Activated CD8-positive, alpha-beta T cell treated with anti-CD3 and anti-CD28 coated beads, Interleukin-2, amount 10 ng/mL, durations not matched to agents 7 days and 5 days (primary cell): ENCODE measurements around the gene DHX35. TPM values are rescaled to one million over a fixed set of nuclear protein-coding genes. Genes with fewer than 3 reads are reported as not detected.

Experiments
- ATAC-seq: fragments of 150-1000 bp; cut with Tn5 transposase; one replicate; pipeline ENCODE4 v1.10.0; 2021; ENCODE audit warnings: moderate library complexity
- CTCF ChIA-PET: fragments of 350-600 bp; sonication (Branson Sonifier 250); formaldehyde crosslinking; loops from one replicate; lab custom pipeline; 2021; ENCODE audit warnings: antibody characterized with exemption; lab: Charles Lee
- POLR2A ChIA-PET: fragments of 350-600 bp; sonication (Branson Sonifier 250); formaldehyde crosslinking; loops from one replicate; lab custom pipeline; 2021; ENCODE audit warnings: antibody characterized with exemption; lab: Charles Lee
- DNase-seq: peaks from one replicate; pipeline ENCODE4 v3.0.0-alpha.2; 2020
- H3K27ac Mint-ChIP-seq: one replicate; pipeline ENCODE4 v1.8.0; 2021; ENCODE audit warnings: mild to moderate bottlenecking, mixed read lengths
- H3K27me3 Mint-ChIP-seq: one replicate; pipeline ENCODE4 v1.8.0; 2021; ENCODE audit warnings: low read depth, mixed read lengths
- H3K36me3 Mint-ChIP-seq: one replicate; pipeline ENCODE4 v1.8.0; 2021; ENCODE audit warnings: low read depth, mixed read lengths
- H3K4me1 Mint-ChIP-seq: one replicate; pipeline ENCODE4 v1.8.0; 2021; ENCODE audit warnings: low read depth, mixed read lengths
- H3K4me3 Mint-ChIP-seq: one replicate; pipeline ENCODE4 v1.8.0; 2021; ENCODE audit warnings: mild to moderate bottlenecking, mixed read lengths
- H3K9me3 Mint-ChIP-seq: one replicate; pipeline ENCODE4 v1.8.0; 2022; ENCODE audit warnings: mixed read lengths; ENCODE audit not compliant: insufficient read depth
- total RNA-seq, 2 experiments: library from RNA; stranded (reverse); gene quantifications; one replicate each; pipeline ENCODE4 v1.2.3, GENCODE V29; 2021

The DHX35 gene, protein sequence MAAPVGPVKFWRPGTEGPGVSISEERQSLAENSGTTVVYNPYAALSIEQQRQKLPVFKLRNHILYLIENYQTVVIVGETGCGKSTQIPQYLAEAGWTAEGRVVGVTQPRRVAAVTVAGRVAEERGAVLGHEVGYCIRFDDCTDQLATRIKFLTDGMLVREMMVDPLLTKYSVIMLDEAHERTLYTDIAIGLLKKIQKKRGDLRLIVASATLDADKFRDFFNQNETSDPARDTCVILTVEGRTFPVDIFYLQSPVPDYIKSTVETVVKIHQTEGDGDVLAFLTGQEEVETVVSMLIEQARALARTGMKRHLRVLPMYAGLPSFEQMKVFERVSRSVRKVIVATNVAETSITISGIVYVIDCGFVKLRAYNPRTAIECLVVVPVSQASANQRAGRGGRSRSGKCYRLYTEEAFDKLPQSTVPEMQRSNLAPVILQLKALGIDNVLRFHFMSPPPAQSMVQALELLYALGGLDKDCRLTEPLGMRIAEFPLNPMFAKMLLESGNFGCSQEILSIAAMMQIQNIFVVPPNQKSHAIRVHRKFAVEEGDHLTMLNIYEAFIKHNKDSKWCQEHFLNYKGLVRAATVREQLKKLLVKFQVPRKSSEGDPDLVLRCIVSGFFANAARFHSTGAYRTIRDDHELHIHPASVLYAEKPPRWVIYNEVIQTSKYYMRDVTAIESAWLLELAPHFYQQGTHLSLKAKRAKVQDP
- total RNA-seq, result 10 to 100 TPM; 10.8 to 11.1 TPM

DNA sequence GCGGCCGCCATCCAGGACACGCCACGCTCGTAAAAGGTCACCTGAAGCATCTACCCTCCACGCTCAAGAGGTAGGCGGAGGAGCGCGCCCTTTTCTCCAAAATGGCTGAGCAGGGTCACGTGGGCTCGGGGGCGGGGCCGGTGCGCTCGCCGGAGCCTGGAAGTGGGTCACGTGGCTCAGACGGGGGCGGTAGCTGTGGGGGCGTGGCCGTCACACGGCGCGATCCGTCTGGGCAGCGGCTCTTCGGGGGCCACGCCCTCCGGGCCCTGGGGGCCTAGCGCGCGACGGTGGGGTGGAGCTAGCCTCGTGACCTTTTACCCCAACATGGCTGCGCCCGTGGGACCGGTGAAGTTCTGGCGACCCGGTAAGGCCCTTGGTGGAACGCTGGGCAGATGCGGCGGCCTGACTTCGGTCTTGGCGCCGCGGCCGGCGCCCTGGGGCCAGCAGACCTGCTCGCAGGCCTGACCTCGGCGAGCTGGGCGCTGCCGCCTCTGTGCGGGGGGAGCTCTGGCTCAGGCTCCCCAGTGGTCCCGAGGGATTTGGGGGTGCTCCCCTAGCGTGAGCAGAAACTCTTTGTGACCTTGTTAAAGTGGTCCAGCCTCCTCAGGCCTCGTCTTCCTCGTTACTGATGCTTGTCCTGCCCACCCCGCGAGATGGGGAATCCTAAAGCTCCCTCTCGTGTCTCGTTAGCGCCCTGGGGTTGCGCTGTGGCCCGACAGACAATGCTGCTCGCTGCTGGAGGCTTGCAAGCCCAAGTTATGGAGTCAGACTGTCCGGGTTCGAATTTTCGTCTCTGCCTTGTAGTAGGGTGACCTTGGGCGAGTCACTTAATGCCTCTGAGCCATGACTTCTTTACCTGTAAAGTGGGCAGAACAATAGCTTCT, at the start of gene DHX35:
TSS of gene DHX35 (plus strand) at position 301 of the 884 bp plus-strand sequence. CDS start at position 325, 24 bp downstream.
- Mint-ChIP-seq H3K4me3 (peak within 1 kb of the TSS; percentile 92), H3K9me3 (no peaks in the 10 kb centered on the region), H3K4me1 (peaks cover 28% of the 10 kb centered on the region), H3K27me3 (no peaks in the 10 kb centered on the region), H3K27ac (peak within 1 kb of the TSS; percentile 96), H3K36me3 (peaks cover 6% of the 10 kb centered on the region)
- peak; percentile 100 for ATAC-seq
- ChIA-PET POLR2A (interaction anchor here (0.6 to 3.0 kb wide), 26 partner anchors 9 to 529 kb away, joined by 3 to 25 read pairs (median 4); partner anchors contain the start of genes FAM83D and SNHG17), CTCF (interaction anchor here (0.7 to 4.0 kb wide), 27 partner anchors 9 to 212 kb away, joined by 3 to 42 read pairs (median 5); partner anchors contain the start of gene FAM83D)
- peak; percentile 99 for DNase-seq

DNA sequence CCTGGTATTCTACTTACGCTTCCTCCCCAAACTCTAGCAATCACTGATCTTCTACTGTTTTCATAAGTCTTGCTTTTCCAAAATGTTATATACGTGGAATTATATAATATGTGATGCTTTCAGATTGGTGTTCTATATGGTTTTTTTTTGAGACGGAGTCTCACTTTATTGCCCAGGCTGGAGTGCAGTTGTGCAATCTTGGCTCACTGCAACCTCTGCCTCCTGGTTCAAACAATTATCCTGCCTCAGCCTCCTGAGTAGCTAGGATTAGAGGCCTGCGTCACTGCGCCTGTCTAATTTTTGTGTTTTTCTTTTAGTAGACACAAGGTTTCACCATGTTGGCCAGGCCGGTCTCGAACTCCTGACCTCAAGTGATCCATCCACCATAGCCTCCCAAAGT, 46.8 kb upstream of the DHX35 start:
- POLR2A ChIA-PET, result no interaction called here
- CTCF ChIA-PET, result no interaction called here
- no peak for ATAC-seq
- Mint-ChIP-seq H3K27me3 (no peaks in the 10 kb centered on the region), H3K4me3 (no peak overlapping the region), H3K9me3 (no peaks in the 10 kb centered on the region), H3K4me1 (no peaks in the 10 kb centered on the region), H3K36me3 (peaks cover 46% of the 10 kb centered on the region), H3K27ac (no peak overlapping the region)
- no peak for DNase-seq

DNA sequence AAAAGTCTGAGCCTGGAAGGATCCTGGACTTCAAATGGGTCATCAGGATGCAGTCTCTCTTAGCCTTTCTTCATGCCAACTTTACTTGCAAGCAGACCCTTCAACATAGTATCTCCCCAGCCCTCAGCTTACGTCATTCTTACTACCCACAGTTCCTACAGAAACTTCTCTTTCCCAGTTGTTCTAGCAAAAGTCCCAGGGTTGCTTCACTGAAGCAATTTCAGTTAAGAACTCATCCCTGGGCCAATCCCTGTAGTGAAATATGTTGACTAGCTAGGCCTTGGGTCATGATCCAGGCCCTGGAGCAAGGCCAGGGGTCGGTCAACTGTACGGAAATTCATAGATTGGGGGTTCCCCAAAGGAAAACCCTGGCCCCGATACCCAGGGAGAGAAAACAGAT, 44.5 kb upstream of the DHX35 start:
- no peaks in the 10 kb centered on the region for H3K27me3 Mint-ChIP-seq
- H3K27ac Mint-ChIP-seq, result no peak overlapping the region
- ChIA-PET POLR2A (interaction anchor here (1.0 kb wide), 1 partner anchor 25 kb away, joined by 4 read pairs; no protein-coding TSS in a partner anchor), CTCF (interaction anchor here (1.1 to 1.8 kb wide), 2 partner anchors 9 to 45 kb away, joined by 4 to 5 read pairs; partner anchors contain the start of genes DHX35 and FAM83D)
- H3K9me3 Mint-ChIP-seq, result no peaks in the 10 kb centered on the region
- no peaks in the 10 kb centered on the region for H3K4me1 Mint-ChIP-seq
- DNase-seq (no peak), ATAC-seq (no peak)
- H3K36me3 Mint-ChIP-seq, result peaks cover 44% of the 10 kb centered on the region
- no peak overlapping the region for H3K4me3 Mint-ChIP-seq

DNA sequence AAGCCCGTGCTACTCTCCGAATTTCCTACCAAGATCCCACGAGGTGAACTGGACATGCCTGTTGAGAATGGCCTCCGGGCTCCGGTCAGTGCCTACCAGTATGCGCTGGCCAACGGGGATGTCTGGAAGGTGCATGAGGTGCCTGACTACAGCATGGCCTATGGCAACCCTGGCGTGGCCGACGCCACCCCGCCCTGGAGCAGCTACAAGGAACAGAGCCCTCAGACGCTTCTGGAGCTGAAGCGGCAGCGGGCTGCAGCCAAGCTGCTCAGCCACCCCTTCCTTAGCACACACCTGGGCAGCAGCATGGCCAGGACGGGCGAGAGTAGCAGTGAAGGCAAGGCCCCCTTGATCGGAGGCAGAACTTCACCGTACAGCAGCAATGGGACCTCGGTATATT, 44.0 kb upstream of the DHX35 start:
- no peak for DNase-seq
- Mint-ChIP-seq H3K9me3 (no peaks in the 10 kb centered on the region), H3K27ac (no peak overlapping the region), H3K4me1 (no peaks in the 10 kb centered on the region), H3K4me3 (no peak overlapping the region), H3K27me3 (no peaks in the 10 kb centered on the region), H3K36me3 (peaks cover 44% of the 10 kb centered on the region)
- ChIA-PET CTCF (interaction anchor here (1.8 kb wide), 1 partner anchor 45 kb away, joined by 4 read pairs; the partner anchor contains the start of gene DHX35), POLR2A (interaction anchor here (1.0 to 1.1 kb wide), 2 partner anchors 25 to 111 kb away, joined by 3 to 4 read pairs; no protein-coding TSS in a partner anchor)
- no peak for ATAC-seq

DNA sequence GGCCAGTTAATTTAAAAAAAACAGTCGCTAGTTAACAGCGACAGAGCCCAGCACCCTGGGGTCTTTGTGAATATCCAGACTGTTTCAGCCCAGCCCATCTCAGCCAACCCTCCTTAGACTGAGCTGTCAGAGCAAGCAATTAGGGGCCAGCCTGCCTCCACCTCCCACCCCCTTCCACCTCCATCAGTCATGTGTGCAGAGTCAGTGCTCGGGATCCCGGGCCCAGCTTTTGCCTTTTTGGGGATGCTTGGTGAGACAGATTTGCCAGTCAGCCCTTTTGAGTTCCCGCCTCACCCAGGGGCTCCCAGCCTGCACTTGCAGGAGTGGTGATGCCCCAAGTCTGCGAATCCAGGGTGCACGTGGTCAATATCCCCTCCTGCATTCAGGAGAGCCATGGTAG, 42.5 kb upstream of the DHX35 start:
- Mint-ChIP-seq H3K9me3 (no peaks in the 10 kb centered on the region), H3K4me1 (no peaks in the 10 kb centered on the region), H3K27me3 (no peaks in the 10 kb centered on the region), H3K27ac (no peak overlapping the region), H3K4me3 (no peak overlapping the region), H3K36me3 (peaks cover 41% of the 10 kb centered on the region)
- DNase-seq (no peak), ATAC-seq (no peak)
- CTCF ChIA-PET, result interaction anchor here (1.3 kb wide), 1 partner anchor 130 kb away, joined by 4 read pairs; no protein-coding TSS in a partner anchor
- POLR2A ChIA-PET, result interaction anchor here (0.6 kb wide), 1 partner anchor 172 kb away, joined by 3 read pairs; no protein-coding TSS in a partner anchor

DNA sequence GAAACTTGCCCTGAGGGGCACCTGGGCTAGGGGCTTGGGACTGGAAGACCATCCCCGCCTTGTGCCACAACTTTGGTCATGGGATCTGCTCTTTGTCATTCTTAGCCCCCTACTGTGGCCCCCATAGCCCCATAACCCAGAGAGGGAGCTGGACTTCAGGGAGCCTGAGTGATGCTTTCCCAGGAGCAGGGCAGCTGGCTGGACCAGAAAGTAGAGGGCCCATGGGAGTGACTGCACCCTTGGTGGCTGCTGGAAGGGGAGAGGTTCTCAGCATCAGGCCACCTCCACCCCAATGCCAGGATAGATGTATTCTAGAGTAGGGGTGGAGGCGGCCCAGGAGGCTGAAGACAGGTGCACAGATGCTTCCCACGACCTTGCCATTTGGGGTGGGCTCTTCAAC, 41.7 kb upstream of the DHX35 start:
- H3K36me3 Mint-ChIP-seq, result peaks cover 40% of the 10 kb centered on the region
- no peaks in the 10 kb centered on the region for H3K9me3 Mint-ChIP-seq
- ATAC-seq (no peak), DNase-seq (no peak)
- no peak overlapping the region for H3K4me3 Mint-ChIP-seq
- ChIA-PET POLR2A (interaction anchor here (1.9 kb wide), 1 partner anchor 41 kb away, joined by 6 read pairs; the partner anchor contains the start of gene DHX35), CTCF (interaction anchor here (0.9 to 1.3 kb wide), 3 partner anchors 11 to 129 kb away, joined by 3 to 4 read pairs (median 4); no protein-coding TSS in a partner anchor)
- no peak overlapping the region for H3K27ac Mint-ChIP-seq
- no peaks in the 10 kb centered on the region for H3K27me3 Mint-ChIP-seq
- H3K4me1 Mint-ChIP-seq, result no peaks in the 10 kb centered on the region

DNA sequence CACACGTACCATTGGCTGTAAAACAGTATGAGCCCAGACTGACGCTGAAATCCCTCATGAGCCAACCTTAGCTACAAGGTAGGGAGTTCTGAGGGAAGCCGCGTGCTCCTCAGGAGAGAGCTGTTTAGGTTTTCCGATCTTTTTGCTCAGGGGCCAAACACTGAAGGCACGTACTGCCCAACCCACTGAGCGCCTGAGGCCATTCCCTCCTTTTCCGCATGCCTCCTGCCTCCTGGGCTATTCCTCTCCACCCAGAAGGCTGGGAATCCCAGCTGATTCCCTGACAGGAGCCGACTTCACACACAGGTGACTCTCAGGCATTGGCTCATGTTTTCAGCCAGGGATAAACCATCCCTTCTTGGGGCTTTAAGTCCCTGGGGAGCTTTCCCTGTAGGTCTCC, 41.3 kb upstream of the DHX35 start:
- Mint-ChIP-seq H3K36me3 (peaks cover 38% of the 10 kb centered on the region), H3K9me3 (no peaks in the 10 kb centered on the region), H3K27ac (no peak overlapping the region), H3K4me1 (peaks cover 4% of the 10 kb centered on the region), H3K27me3 (no peaks in the 10 kb centered on the region), H3K4me3 (no peak overlapping the region)
- no peak for ATAC-seq
- ChIA-PET POLR2A (interaction anchor here (1.9 kb wide), 1 partner anchor 41 kb away, joined by 6 read pairs; the partner anchor contains the start of gene DHX35), CTCF (interaction anchor here (0.9 to 1.6 kb wide), 4 partner anchors 11 to 129 kb away, joined by 3 to 10 read pairs (median 4); no protein-coding TSS in a partner anchor)
- DNase-seq, result no peak

DNA sequence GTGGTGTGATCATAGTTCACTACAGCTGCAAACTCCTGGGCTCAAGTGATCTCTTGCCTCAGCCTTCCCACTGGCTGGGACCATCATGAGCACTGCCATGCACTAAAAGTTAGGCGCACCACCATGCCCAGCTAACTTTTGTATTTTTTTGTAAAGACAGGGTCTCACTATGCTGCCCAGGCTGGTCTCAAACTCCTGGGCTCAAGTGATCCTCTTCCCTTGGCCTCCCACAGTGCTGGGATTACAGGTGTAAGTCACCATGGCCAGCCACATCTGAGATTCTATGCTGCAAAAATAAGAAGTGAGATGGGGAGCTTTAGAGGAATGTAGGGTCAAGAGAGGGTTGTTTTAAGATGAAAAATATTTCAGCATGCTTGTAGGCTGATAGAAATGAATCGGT, 37.4 kb upstream of the DHX35 start:
- POLR2A ChIA-PET, result interaction anchor here (0.8 kb wide), 1 partner anchor 38 kb away, joined by 3 read pairs; the partner anchor contains the start of gene DHX35
- CTCF ChIA-PET, result interaction anchor here (0.9 to 3.2 kb wide), 4 partner anchors 32 to 124 kb away, joined by 4 to 26 read pairs (median 11); partner anchors contain the start of gene DHX35
- peak overlapping the region; percentile 7 for H3K27ac Mint-ChIP-seq
- H3K4me1 Mint-ChIP-seq, result peaks cover 24% of the 10 kb centered on the region
- no peaks in the 10 kb centered on the region for H3K27me3 Mint-ChIP-seq
- DNase-seq, result no peak
- peaks cover 37% of the 10 kb centered on the region for H3K36me3 Mint-ChIP-seq
- no peak for ATAC-seq
- no peak overlapping the region for H3K4me3 Mint-ChIP-seq
- H3K9me3 Mint-ChIP-seq, result no peaks in the 10 kb centered on the region

DNA sequence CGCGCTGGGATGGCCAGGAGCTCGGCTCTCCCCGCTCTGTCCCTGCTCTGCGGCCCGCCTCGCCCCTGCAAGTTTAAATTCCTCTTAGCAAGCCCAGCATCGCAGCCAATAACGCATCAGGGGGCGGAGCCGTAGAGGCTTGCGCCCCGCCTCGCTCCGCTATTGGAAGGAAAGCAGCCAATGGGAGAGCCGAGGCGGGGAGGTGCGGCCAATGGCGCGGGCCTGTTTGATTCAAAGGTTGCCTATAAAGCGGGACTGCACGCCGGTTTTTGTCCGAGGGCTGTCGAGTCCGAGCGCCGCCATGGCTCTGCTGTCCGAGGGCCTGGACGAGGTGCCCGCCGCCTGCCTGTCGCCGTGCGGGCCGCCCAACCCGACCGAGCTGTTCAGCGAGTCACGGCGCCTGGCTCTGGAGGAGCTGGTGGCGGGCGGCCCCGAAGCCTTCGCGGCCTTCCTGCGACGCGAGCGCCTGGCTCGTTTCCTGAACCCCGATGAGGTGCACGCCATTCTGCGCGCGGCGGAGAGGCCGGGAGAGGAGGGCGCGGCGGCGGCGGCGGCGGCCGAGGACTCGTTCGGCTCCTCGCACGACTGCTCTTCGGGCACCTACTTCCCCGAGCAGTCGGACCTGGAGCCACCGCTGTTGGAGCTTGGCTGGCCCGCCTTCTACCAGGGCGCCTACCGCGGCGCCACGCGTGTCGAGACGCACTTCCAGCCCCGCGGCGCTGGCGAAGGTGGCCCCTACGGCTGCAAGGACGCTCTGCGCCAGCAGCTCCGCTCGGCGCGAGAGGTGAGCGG, 35.8 kb upstream of the DHX35 start, which contains the start of gene FAM83D:
TSS of gene FAM83D (plus strand) at position 276 of the 792 bp plus-strand sequence. CDS start at position 302, 26 bp downstream.
- Mint-ChIP-seq H3K4me1 (peaks cover 38% of the 10 kb centered on the region), H3K27ac (peak within 1 kb of the TSS; percentile 84), H3K4me3 (peak within 1 kb of the TSS; percentile 91), H3K9me3 (no peaks in the 10 kb centered on the region), H3K27me3 (no peaks in the 10 kb centered on the region), H3K36me3 (peaks cover 42% of the 10 kb centered on the region)
- DNase-seq (peak; percentile 98), ATAC-seq (peak; percentile 95)
- CTCF ChIA-PET, result interaction anchor here (0.6 to 4.6 kb wide), 24 partner anchors 9 to 127 kb away, joined by 3 to 40 read pairs (median 4); partner anchors contain the start of genes DHX35 and PPP1R16B
- POLR2A ChIA-PET, result interaction anchor here (0.6 to 3.2 kb wide), 10 partner anchors 13 to 367 kb away, joined by 3 to 25 read pairs (median 3); partner anchors contain the start of genes DHX35 and PPP1R16B
